MCF 10A (cell line): Measurements from ENCODE around the gene JMJD7. TPM values are rescaled to one million over a fixed set of nuclear protein-coding genes. Genes with fewer than 3 reads are reported as not detected.
"Not testable (repeated sequence)": the region's sequence is repeated elsewhere in the genome, so short reads cannot be mapped to it uniquely, and the experiment has no call there.

Source experiments
- BruUV-seq: library from RNA; stranded (reverse); fragments of 400-500 nt; replicated peaks from 2 replicates; lab custom pipeline; 2021; lab: Mats Ljungman, UMichigan
- CTCF ChIA-PET: fragments of 300-600 bp; sonication (Branson Sonifier 250); formaldehyde crosslinking; extraction: SDS; loops from one replicate; lab custom pipeline; 2021; ENCODE audit warnings: antibody characterized with exemption, inconsistent platforms; lab: Yijun Ruan, JAX
- POLR2A ChIA-PET: fragments of 300-600, 350-650 bp; sonication (Branson Sonifier 250); formaldehyde crosslinking; extraction: SDS; loops from one replicate; lab custom pipeline; 2020; ENCODE audit warnings: antibody characterized with exemption, inconsistent platforms; lab: Yijun Ruan, JAX
- DNase-seq: peaks from one replicate; pipeline ENCODE4 v3.0.0-alpha.2; 2018; ENCODE audit not compliant: unreplicated experiment
- H3K27ac Mint-ChIP-seq: one replicate; pipeline ENCODE4 v1.8.0; 2022; ENCODE audit warnings: mild to moderate bottlenecking, low read depth, mixed read lengths; ENCODE audit not compliant: unreplicated experiment
- H3K27me3 Mint-ChIP-seq: one replicate; pipeline ENCODE4 v1.8.0; 2022; ENCODE audit warnings: mixed read lengths; ENCODE audit not compliant: insufficient read depth, unreplicated experiment
- H3K36me3 Mint-ChIP-seq: one replicate; pipeline ENCODE4 v1.8.0; 2022; ENCODE audit warnings: mild to moderate bottlenecking, moderate library complexity, mixed read lengths; ENCODE audit not compliant: insufficient read depth, unreplicated experiment
- H3K4me1 Mint-ChIP-seq: one replicate; pipeline ENCODE4 v1.8.0; 2022; ENCODE audit warnings: mixed read lengths; ENCODE audit not compliant: insufficient read depth, unreplicated experiment
- H3K4me3 Mint-ChIP-seq: one replicate; pipeline ENCODE4 v1.8.0; 2022; ENCODE audit warnings: mild to moderate bottlenecking, moderate library complexity, mixed read lengths; ENCODE audit not compliant: unreplicated experiment
- H3K9me3 Mint-ChIP-seq: one replicate; pipeline ENCODE4 v1.8.0; 2022; ENCODE audit warnings: mixed read lengths; ENCODE audit not compliant: unreplicated experiment
- CTCF ChIP-seq: fragments of 200-600 bp; IDR thresholded peaks from one replicate; pipeline ENCODE4 v1.8.0; 2022; ENCODE audit warnings: antibody characterized with exemption, mild to moderate bottlenecking; ENCODE audit not compliant: unreplicated experiment
- intact Hi-C: fragments of 100-400 bp; cut with micrococcal nuclease; formaldehyde crosslinking; loops from 2 replicates; pipeline ENCODE4 v1.14.1; 2022
- total RNA-seq: library from RNA; stranded (reverse); gene quantifications from 2 replicates; pipeline ENCODE4 v1.2.3, GENCODE V29; 2022

Gene JMJD7
- total RNA-seq, 1 experiment from 2014 or later, result 9.2 TPM

GRCh38 chr15:41829959-41830646 lies 2.2 kb downstream of the JMJD7 start:
- BruUV-seq, result no TSS peak
- no peaks in the 10 kb centered on the region for H3K27me3 Mint-ChIP-seq
- peaks cover 13% of the 10 kb centered on the region for H3K4me1 Mint-ChIP-seq
- no peak for TF ChIP-seq CTCF
- no peaks in the 10 kb centered on the region for H3K9me3 Mint-ChIP-seq
- CTCF ChIA-PET, result interaction anchor here (0.7 to 1.5 kb wide), 3 partner anchors 19 to 57 kb away, joined by 3 to 6 read pairs (median 3); partner anchors contain the start of gene MAPKBP1
- no peak overlapping the region for H3K27ac Mint-ChIP-seq
- intact Hi-C loops, result loop anchor here (5.0 kb wide), 2 partner anchors 72 to 142 kb away; partner anchors contain the start of gene EHD4
- POLR2A ChIA-PET, result no interaction called here
- peaks cover 27% of the 10 kb centered on the region for H3K36me3 Mint-ChIP-seq
- H3K4me3 Mint-ChIP-seq, result no peak overlapping the region
- DNase-seq, result no peak

- Mint-ChIP-seq H3K36me3 (peaks cover 20% of the 10 kb centered on the region), H3K4me1 (peaks cover 13% of the 10 kb centered on the region)
- DNase-seq, H3K27me3 Mint-ChIP-seq, BruUV-seq, H3K27ac Mint-ChIP-seq, intact Hi-C loops, H3K4me3 Mint-ChIP-seq, H3K9me3 Mint-ChIP-seq: not testable (repeated sequence)
- POLR2A ChIA-PET, result interaction anchor here (0.7 to 1.3 kb wide), 5 partner anchors 20 to 287 kb away, joined by 3 to 4 read pairs (median 3); partner anchors contain the start of gene RPAP1
- CTCF ChIA-PET, result interaction anchor here (0.8 to 1.5 kb wide), 3 partner anchors 19 to 73 kb away, joined by 4 to 6 read pairs (median 4); no protein-coding TSS in a partner anchor
Measured at GRCh38 chr15:41831291-41831690, 3.4 kb downstream of the JMJD7 start.

GRCh38 chr15:41832208-41832607 lies 4.3 kb downstream of the JMJD7 start:
- no TSS peak for BruUV-seq
- no peak overlapping the region for H3K4me3 Mint-ChIP-seq
- intact Hi-C loops, result no loop called here
- ChIA-PET CTCF (interaction anchor here (1.2 to 3.9 kb wide), 3 partner anchors 20 to 59 kb away, joined by 4 to 11 read pairs (median 4); partner anchors contain the start of gene MAPKBP1), POLR2A (interaction anchor here (1.0 to 1.3 kb wide), 3 partner anchors 19 to 73 kb away, joined by 3 to 4 read pairs (median 3); no protein-coding TSS in a partner anchor)
- no peaks in the 10 kb centered on the region for H3K9me3 Mint-ChIP-seq
- no peak for DNase-seq
- no peak for TF ChIP-seq CTCF
- no peaks in the 10 kb centered on the region for H3K27me3 Mint-ChIP-seq
- H3K36me3 Mint-ChIP-seq, result peaks cover 17% of the 10 kb centered on the region
- H3K27ac Mint-ChIP-seq, result no peak overlapping the region
- H3K4me1 Mint-ChIP-seq, result peaks cover 13% of the 10 kb centered on the region

- H3K4me1 Mint-ChIP-seq, result peaks cover 13% of the 10 kb centered on the region
- no TSS peak for BruUV-seq
- no peak overlapping the region for H3K27ac Mint-ChIP-seq
- no peaks in the 10 kb centered on the region for H3K9me3 Mint-ChIP-seq
- intact Hi-C loops, result no loop called here
- TF ChIP-seq CTCF, result no peak
- DNase-seq, result peak; percentile 66
- CTCF ChIA-PET, result interaction anchor here (0.6 to 3.9 kb wide), 4 partner anchors 20 to 72 kb away, joined by 3 to 11 read pairs (median 4); partner anchors contain the start of gene MAPKBP1
- no peak overlapping the region for H3K4me3 Mint-ChIP-seq
- POLR2A ChIA-PET, result no interaction called here
- H3K36me3 Mint-ChIP-seq, result peaks cover 12% of the 10 kb centered on the region
- no peaks in the 10 kb centered on the region for H3K27me3 Mint-ChIP-seq
Measured at GRCh38 chr15:41832875-41833274, 5.0 kb downstream of the JMJD7 start.
